IMR-90 (cell line): ENCODE data around the gene USP6NL. TPM values are rescaled to one million over a fixed set of nuclear protein-coding genes. Genes with fewer than 3 reads are reported as not detected.

Experiments
- ATAC-seq: fragments of 200-7000 bp; cut with Tn5 transposase; 2 replicates; pipeline ENCODE4 v1.9.1; 2020; ENCODE audit warnings: low read depth, mild to moderate bottlenecking, moderate library complexity
- BruUV-seq: library from RNA; stranded (reverse); fragments of 400-500 nt; replicated peaks from 2 replicates; lab custom pipeline; 2021; lab: Mats Ljungman, UMichigan
- CTCF ChIA-PET: fragments of 300-600 bp; formaldehyde crosslinking; extraction: SDS; loops from one replicate; lab custom pipeline; 2021; ENCODE audit warnings: antibody characterized with exemption; lab: Yijun Ruan, JAX
- POLR2A ChIA-PET: fragments of 300-600 bp; sonication (Branson Sonifier 250); formaldehyde crosslinking; loops from one replicate; lab custom pipeline; 2022; ENCODE audit warnings: antibody characterized with exemption; ENCODE audit not compliant: unreplicated experiment; lab: Charles Lee
- DNase-seq: peaks from one replicate; pipeline ENCODE4 v3.0.0; 2013
- H2AFZ ChIP-seq: replicated peaks from 2 replicates; pipeline ENCODE3; 2013; ENCODE audit warnings: low read length, mild to moderate bottlenecking; ENCODE audit not compliant: poor library complexity
- H2AK5ac ChIP-seq: 2 replicates; pipeline ENCODE4 v1.6.1; 2013; ENCODE audit warnings: low read depth, low read length, inconsistent platforms
- H2AK9ac ChIP-seq: replicated peaks from 2 replicates; pipeline ENCODE3; 2013; ENCODE audit warnings: mild to moderate bottlenecking, low read depth, low read length, moderate library complexity; ENCODE audit not compliant: poor library complexity
- H2BK120ac ChIP-seq: 2 replicates; pipeline ENCODE4 v1.6.1; 2013; ENCODE audit warnings: low read depth, low read length, inconsistent platforms
- H2BK15ac ChIP-seq: 3 replicates; pipeline ENCODE4 v1.6.1; 2013; ENCODE audit warnings: low read depth, low read length, inconsistent platforms
- H2BK20ac ChIP-seq: 2 replicates; pipeline ENCODE4 v1.6.1; 2013; ENCODE audit warnings: low read depth, mild to moderate bottlenecking, inconsistent platforms, low read length, moderate library complexity
- H2BK5ac ChIP-seq: 2 replicates; pipeline ENCODE4 v1.6.1; 2013; ENCODE audit warnings: mild to moderate bottlenecking, low read depth, low read length, inconsistent platforms; ENCODE audit not compliant: poor library complexity, severe bottlenecking
- H3K14ac ChIP-seq: replicated peaks from 2 replicates; pipeline ENCODE4 v1.6.1; 2013; ENCODE audit warnings: low read depth, low read length, inconsistent platforms
- H3K18ac ChIP-seq: 2 replicates; pipeline ENCODE4 v1.6.1; 2013; ENCODE audit warnings: low read depth, low read length, control low read depth
- H3K23ac ChIP-seq: 2 replicates; pipeline ENCODE4 v1.6.1; 2013; ENCODE audit warnings: low read depth, low read length, inconsistent platforms
- H3K27ac ChIP-seq: 2 replicates; pipeline ENCODE4 v1.5.1; 2013; ENCODE audit warnings: mild to moderate bottlenecking, control low read depth, low read length; ENCODE audit not compliant: insufficient read depth
- H3K27me3 ChIP-seq: 2 replicates; pipeline ENCODE4 v1.6.1; 2013; ENCODE audit warnings: low read length; ENCODE audit not compliant: control insufficient read depth, insufficient read depth
- H3K36me3 ChIP-seq: 2 replicates; pipeline ENCODE4 v1.6.1; 2013; ENCODE audit warnings: low read length, mixed read lengths; ENCODE audit not compliant: control insufficient read depth, insufficient read depth
- H3K4ac ChIP-seq: 2 replicates; pipeline ENCODE4 v1.6.1; 2013; ENCODE audit warnings: low read depth, low read length, inconsistent platforms
- H3K4me1 ChIP-seq: 2 replicates; pipeline ENCODE4 v1.6.1; 2013; ENCODE audit warnings: low read length, mixed read lengths; ENCODE audit not compliant: control insufficient read depth, insufficient read depth
- H3K4me2 ChIP-seq: 2 replicates; pipeline ENCODE4 v1.6.1; 2013; ENCODE audit warnings: low read depth, mild to moderate bottlenecking, control low read depth, low read length, moderate library complexity
- H3K4me3 ChIP-seq: 2 replicates; pipeline ENCODE4 v1.5.1; 2013; ENCODE audit warnings: low read depth, mild to moderate bottlenecking, control low read depth, low read length, moderate library complexity; ENCODE audit not compliant: insufficient read depth
- H3K56ac ChIP-seq: 2 replicates; pipeline ENCODE4 v1.6.1; 2013; ENCODE audit warnings: low read length, inconsistent platforms; ENCODE audit not compliant: insufficient read depth; ENCODE audit errors: extremely low read depth
- H3K79me1 ChIP-seq, 2 experiments: 2 replicates each; pipeline ENCODE4 v1.6.1; 2013; ENCODE audit warnings: low read length in 2 of 2, inconsistent platforms in 1 of 2, low read depth in 1 of 2
- H3K9ac ChIP-seq: 2 replicates; pipeline ENCODE4 v1.6.1; 2013; ENCODE audit warnings: low read depth, low read length, control low read depth
- H3K9me1 ChIP-seq: 2 replicates; pipeline ENCODE4 v1.6.1; 2013; ENCODE audit warnings: low read length, inconsistent platforms; ENCODE audit not compliant: insufficient read depth
- H3K9me3 ChIP-seq: 2 replicates; pipeline ENCODE4 v1.6.1; 2013; ENCODE audit warnings: low read length; ENCODE audit not compliant: control insufficient read depth, insufficient read depth
- H4K20me1 ChIP-seq: 2 replicates; pipeline ENCODE4 v1.6.1; 2013; ENCODE audit warnings: low read length, inconsistent platforms; ENCODE audit not compliant: insufficient read depth
- H4K5ac ChIP-seq: 2 replicates; pipeline ENCODE4 v1.6.1; 2013; ENCODE audit warnings: mild to moderate bottlenecking, low read depth, low read length, control low read depth
- H4K8ac ChIP-seq, 2 experiments: 2 replicates each; pipeline ENCODE4 v1.6.1; 2013; ENCODE audit warnings: low read depth in 2 of 2, low read length in 2 of 2, control low read depth in 1 of 2, inconsistent platforms in 1 of 2
- H4K91ac ChIP-seq: 2 replicates; pipeline ENCODE4 v1.6.1; 2013; ENCODE audit warnings: low read depth, low read length, inconsistent platforms; ENCODE audit not compliant: insufficient read depth
- BHLHE40 ChIP-seq: fragments of 150-350 bp; IDR thresholded peaks from 2 replicates; pipeline ENCODE4 v1.6.1; 2016; ENCODE audit warnings: mild to moderate bottlenecking, low read depth, low read length
- ELK1 ChIP-seq: fragments of 150-350 bp; IDR thresholded peaks from 2 replicates; pipeline ENCODE4 v1.6.1; 2016; ENCODE audit warnings: low read depth, mild to moderate bottlenecking, low read length, moderate library complexity, borderline replicate concordance
- SMC3 ChIP-seq: fragments of 150-350 bp; IDR thresholded peaks from 2 replicates; pipeline ENCODE4 v1.6.1; 2016; ENCODE audit warnings: low read depth, mild to moderate bottlenecking, antibody characterized with exemption, low read length, moderate library complexity
- WGBS, 2 experiments: methylation state at CpG; one replicate each; pipeline versions ENCODE4 v1.1.5 to v1.1.7; 2013; ENCODE audit warnings: missing lambda C conversion rate in 2 of 2; ENCODE audit not compliant: insufficient read length in 1 of 2; ENCODE audit errors: extremely low coverage in 2 of 2; 5-methylcytosine and 5-hydroxymethylcytosine counted together
- dilution Hi-C: fragments of 300-500 bp; cut with HindIII; formaldehyde crosslinking; loops from one replicate; pipeline ENCODE4 v1.14.3; 2018; ENCODE audit warnings: low sequenced_read_pairs; ENCODE audit not compliant: unreplicated experiment
- in situ Hi-C: fragments of 300-500 bp; cut with MboI; formaldehyde crosslinking; loops from 3 replicates; pipeline ENCODE4 v1.14.3; 2019; ENCODE audit warnings: low sequenced_read_pairs, inconsistent platforms, mixed read lengths
- intact Hi-C: fragments of 100-400 bp; cut with micrococcal nuclease; formaldehyde crosslinking; loops from 2 replicates; pipeline ENCODE4 v1.10.0; 2022
- polyA plus RNA-seq, 3 experiments: library from polyadenylated mRNA; depleted of rRNA; stranded (reverse); fragments of >200 nt; gene quantifications; 2 replicates each; pipeline ENCODE4 v1.2.3, GENCODE V29; 2012; ENCODE audit warnings: low replicate concordance in 1 of 3
- total RNA-seq: library from RNA; depleted of rRNA; stranded (reverse); fragments of >200 nt; gene quantifications from 2 replicates; pipeline ENCODE4 v1.2.3, GENCODE V29; 2012

USP6NL gene
- total and polyA plus RNA-seq, 2 of the 4 experiments (the other 2 are of a cell fraction) = 7.8 to 9.1 TPM

GRCh38 chr10:11588873-11589574, 22.4 kb downstream of the USP6NL start:
- H3K9ac ChIP-seq = no peak overlapping the region
- H2BK20ac ChIP-seq = no peak overlapping the region
- no peak overlapping the region for H4K8ac ChIP-seq
- H2BK120ac ChIP-seq = no peak overlapping the region
- H3K79me1 ChIP-seq = peaks cover 13 to 20% of the 10 kb centered on the region in 2 experiments
- H3K9me1 ChIP-seq = no peaks in the 10 kb centered on the region
- H3K56ac ChIP-seq = no peak overlapping the region
- no peaks in the 10 kb centered on the region for H4K20me1 ChIP-seq
- dilution Hi-C loops = no loop called here
- no peak overlapping the region for H3K18ac ChIP-seq
- H3K4me3 ChIP-seq = no peak overlapping the region
- H3K4me2 ChIP-seq = no peak overlapping the region
- no peak overlapping the region for H2AFZ ChIP-seq
- no peaks in the 10 kb centered on the region for H3K27me3 ChIP-seq
- no peak overlapping the region for H3K23ac ChIP-seq
- no peak for ATAC-seq
- no peak overlapping the region for H3K4ac ChIP-seq
- no peak overlapping the region for H3K27ac ChIP-seq
- no peaks in the 10 kb centered on the region for H3K4me1 ChIP-seq
- no CpG with 5 or more reads among the region's 3 CpGs for WGBS, 2 experiments
- CTCF ChIA-PET = no interaction called here
- in situ Hi-C loops = no loop called here
- POLR2A ChIA-PET = no interaction called here
- peaks cover 2% of the 10 kb centered on the region; the same call in 1 of the 2 replicates for H3K9me3 ChIP-seq
- no peak overlapping the region for H2BK15ac ChIP-seq
- H3K36me3 ChIP-seq = no peaks in the 10 kb centered on the region; the same call in 1 of the 2 replicates
- H3K14ac ChIP-seq = no peak overlapping the region
- intact Hi-C loops = no loop called here
- no peak for DNase-seq
- no peak overlapping the region for H2BK5ac ChIP-seq
- H2AK9ac ChIP-seq = no peak overlapping the region
- TF ChIP-seq SMC3 (no peak), BHLHE40 (no peak), ELK1 (no peak)
- no peak overlapping the region for H2AK5ac ChIP-seq
- no peak overlapping the region for H4K5ac ChIP-seq
- no peak overlapping the region for H4K91ac ChIP-seq
- no TSS peak for BruUV-seq
